IMR-90 (cell line): ENCODE measurements around the gene LDB2. TPM values are rescaled to one million over a fixed set of nuclear protein-coding genes. Genes with fewer than 3 reads are reported as not detected.

Source experiments
- ATAC-seq: fragments of 200-7000 bp; cut with Tn5 transposase; 2 replicates; pipeline ENCODE4 v1.9.1; 2020; ENCODE audit warnings: low read depth, mild to moderate bottlenecking, moderate library complexity
- BruUV-seq: library from RNA; stranded (reverse); fragments of 400-500 nt; replicated peaks from 2 replicates; lab custom pipeline; 2021; lab: Mats Ljungman, UMichigan
- CTCF ChIA-PET: fragments of 300-600 bp; formaldehyde crosslinking; extraction: SDS; loops from one replicate; lab custom pipeline; 2021; ENCODE audit warnings: antibody characterized with exemption; lab: Yijun Ruan, JAX
- POLR2A ChIA-PET: fragments of 300-600 bp; sonication (Branson Sonifier 250); formaldehyde crosslinking; loops from one replicate; lab custom pipeline; 2022; ENCODE audit warnings: antibody characterized with exemption; ENCODE audit not compliant: unreplicated experiment; lab: Charles Lee
- DNase-seq: peaks from one replicate; pipeline ENCODE4 v3.0.0; 2013
- H2AFZ ChIP-seq: replicated peaks from 2 replicates; pipeline ENCODE3; 2013; ENCODE audit warnings: low read length, mild to moderate bottlenecking; ENCODE audit not compliant: poor library complexity
- H2AK5ac ChIP-seq: 2 replicates; pipeline ENCODE4 v1.6.1; 2013; ENCODE audit warnings: low read depth, low read length, inconsistent platforms
- H2AK9ac ChIP-seq: replicated peaks from 2 replicates; pipeline ENCODE3; 2013; ENCODE audit warnings: mild to moderate bottlenecking, low read depth, low read length, moderate library complexity; ENCODE audit not compliant: poor library complexity
- H2BK120ac ChIP-seq: 2 replicates; pipeline ENCODE4 v1.6.1; 2013; ENCODE audit warnings: low read depth, low read length, inconsistent platforms
- H2BK15ac ChIP-seq: 3 replicates; pipeline ENCODE4 v1.6.1; 2013; ENCODE audit warnings: low read depth, low read length, inconsistent platforms
- H2BK20ac ChIP-seq: 2 replicates; pipeline ENCODE4 v1.6.1; 2013; ENCODE audit warnings: low read depth, mild to moderate bottlenecking, inconsistent platforms, low read length, moderate library complexity
- H2BK5ac ChIP-seq: 2 replicates; pipeline ENCODE4 v1.6.1; 2013; ENCODE audit warnings: mild to moderate bottlenecking, low read depth, low read length, inconsistent platforms; ENCODE audit not compliant: poor library complexity, severe bottlenecking
- H3K14ac ChIP-seq: replicated peaks from 2 replicates; pipeline ENCODE4 v1.6.1; 2013; ENCODE audit warnings: low read depth, low read length, inconsistent platforms
- H3K18ac ChIP-seq: 2 replicates; pipeline ENCODE4 v1.6.1; 2013; ENCODE audit warnings: low read depth, low read length, control low read depth
- H3K23ac ChIP-seq: 2 replicates; pipeline ENCODE4 v1.6.1; 2013; ENCODE audit warnings: low read depth, low read length, inconsistent platforms
- H3K27ac ChIP-seq: 2 replicates; pipeline ENCODE4 v1.5.1; 2013; ENCODE audit warnings: mild to moderate bottlenecking, control low read depth, low read length; ENCODE audit not compliant: insufficient read depth
- H3K27me3 ChIP-seq: 2 replicates; pipeline ENCODE4 v1.6.1; 2013; ENCODE audit warnings: low read length; ENCODE audit not compliant: control insufficient read depth, insufficient read depth
- H3K36me3 ChIP-seq: 2 replicates; pipeline ENCODE4 v1.6.1; 2013; ENCODE audit warnings: low read length, mixed read lengths; ENCODE audit not compliant: control insufficient read depth, insufficient read depth
- H3K4ac ChIP-seq: 2 replicates; pipeline ENCODE4 v1.6.1; 2013; ENCODE audit warnings: low read depth, low read length, inconsistent platforms
- H3K4me1 ChIP-seq: 2 replicates; pipeline ENCODE4 v1.6.1; 2013; ENCODE audit warnings: low read length, mixed read lengths; ENCODE audit not compliant: control insufficient read depth, insufficient read depth
- H3K4me2 ChIP-seq: 2 replicates; pipeline ENCODE4 v1.6.1; 2013; ENCODE audit warnings: low read depth, mild to moderate bottlenecking, control low read depth, low read length, moderate library complexity
- H3K4me3 ChIP-seq: 2 replicates; pipeline ENCODE4 v1.5.1; 2013; ENCODE audit warnings: low read depth, mild to moderate bottlenecking, control low read depth, low read length, moderate library complexity; ENCODE audit not compliant: insufficient read depth
- H3K56ac ChIP-seq: 2 replicates; pipeline ENCODE4 v1.6.1; 2013; ENCODE audit warnings: low read length, inconsistent platforms; ENCODE audit not compliant: insufficient read depth; ENCODE audit errors: extremely low read depth
- H3K79me1 ChIP-seq, 2 experiments: 2 replicates each; pipeline ENCODE4 v1.6.1; 2013; ENCODE audit warnings: low read length in 2 of 2, inconsistent platforms in 1 of 2, low read depth in 1 of 2
- H3K9ac ChIP-seq: 2 replicates; pipeline ENCODE4 v1.6.1; 2013; ENCODE audit warnings: low read depth, low read length, control low read depth
- H3K9me1 ChIP-seq: 2 replicates; pipeline ENCODE4 v1.6.1; 2013; ENCODE audit warnings: low read length, inconsistent platforms; ENCODE audit not compliant: insufficient read depth
- H3K9me3 ChIP-seq: 2 replicates; pipeline ENCODE4 v1.6.1; 2013; ENCODE audit warnings: low read length; ENCODE audit not compliant: control insufficient read depth, insufficient read depth
- H4K20me1 ChIP-seq: 2 replicates; pipeline ENCODE4 v1.6.1; 2013; ENCODE audit warnings: low read length, inconsistent platforms; ENCODE audit not compliant: insufficient read depth
- H4K5ac ChIP-seq: 2 replicates; pipeline ENCODE4 v1.6.1; 2013; ENCODE audit warnings: mild to moderate bottlenecking, low read depth, low read length, control low read depth
- H4K8ac ChIP-seq, 2 experiments: 2 replicates each; pipeline ENCODE4 v1.6.1; 2013; ENCODE audit warnings: low read depth in 2 of 2, low read length in 2 of 2, control low read depth in 1 of 2, inconsistent platforms in 1 of 2
- H4K91ac ChIP-seq: 2 replicates; pipeline ENCODE4 v1.6.1; 2013; ENCODE audit warnings: low read depth, low read length, inconsistent platforms; ENCODE audit not compliant: insufficient read depth
- BHLHE40 ChIP-seq: fragments of 150-350 bp; IDR thresholded peaks from 2 replicates; pipeline ENCODE4 v1.6.1; 2016; ENCODE audit warnings: mild to moderate bottlenecking, low read depth, low read length
- CEBPB ChIP-seq: IDR thresholded peaks from 2 replicates; pipeline ENCODE4 v1.6.1; 2012; ENCODE audit warnings: low read depth, low read length, improper control_type of control experiment
- CHD1 ChIP-seq: IDR thresholded peaks from 2 replicates; pipeline ENCODE4 v1.6.1; 2012; ENCODE audit warnings: low read depth, low read length, improper control_type of control experiment
- CTCF ChIP-seq: conservative IDR thresholded peaks from 2 replicates; pipeline ENCODE4 v1.5.1; 2012; ENCODE audit warnings: mild to moderate bottlenecking, low read depth, low read length, improper control_type of control experiment
- ELK1 ChIP-seq: fragments of 150-350 bp; IDR thresholded peaks from 2 replicates; pipeline ENCODE4 v1.6.1; 2016; ENCODE audit warnings: low read depth, mild to moderate bottlenecking, low read length, moderate library complexity, borderline replicate concordance
- FOS ChIP-seq: fragments of 150-350 bp; IDR thresholded peaks from 2 replicates; pipeline ENCODE4 v1.6.1; 2016; ENCODE audit warnings: low read depth, low read length
- MAFK ChIP-seq: IDR thresholded peaks from 2 replicates; pipeline ENCODE4 v1.6.1; 2012; ENCODE audit warnings: low read depth, low read length, improper control_type of control experiment
- MAZ ChIP-seq: IDR thresholded peaks from 2 replicates; pipeline ENCODE4 v1.6.1; 2012; ENCODE audit warnings: low read depth, mild to moderate bottlenecking, low read length, improper control_type of control experiment, moderate library complexity, borderline replicate concordance
- MXI1 ChIP-seq: IDR thresholded peaks from 2 replicates; pipeline ENCODE4 v1.6.1; 2012; ENCODE audit warnings: low read depth, mild to moderate bottlenecking, low read length, moderate library complexity, borderline replicate concordance
- NFE2L2 ChIP-seq: fragments of 150-350 bp; IDR thresholded peaks from 2 replicates; pipeline ENCODE4 v1.6.1; 2016; ENCODE audit warnings: low read depth, mild to moderate bottlenecking, low read length
- POLR2A ChIP-seq: IDR thresholded peaks from 2 replicates; pipeline ENCODE4 v1.6.1; 2012; ENCODE audit warnings: mild to moderate bottlenecking, low read depth, low read length
- RAD21 ChIP-seq: IDR thresholded peaks from 2 replicates; pipeline ENCODE4 v1.6.1; 2012; ENCODE audit warnings: low read length, improper control_type of control experiment
- RCOR1 ChIP-seq: IDR thresholded peaks from 2 replicates; pipeline ENCODE4 v1.6.1; 2012; ENCODE audit warnings: mild to moderate bottlenecking, low read length, improper control_type of control experiment; ENCODE audit not compliant: insufficient replicate concordance
- RFX5 ChIP-seq: IDR thresholded peaks from 2 replicates; pipeline ENCODE4 v1.8.0; 2012; ENCODE audit warnings: low read depth, mild to moderate bottlenecking, low read length, moderate library complexity
- SMC3 ChIP-seq: fragments of 150-350 bp; IDR thresholded peaks from 2 replicates; pipeline ENCODE4 v1.6.1; 2016; ENCODE audit warnings: low read depth, mild to moderate bottlenecking, antibody characterized with exemption, low read length, moderate library complexity
- USF2 ChIP-seq: fragments of 150-350 bp; IDR thresholded peaks from 2 replicates; pipeline ENCODE4 v1.6.1; 2017; ENCODE audit warnings: mild to moderate bottlenecking, antibody characterized with exemption, low read length, low read depth
- WGBS, 2 experiments: methylation state at CpG; one replicate each; pipeline versions ENCODE4 v1.1.5 to v1.1.7; 2013; ENCODE audit warnings: missing lambda C conversion rate in 2 of 2; ENCODE audit not compliant: insufficient read length in 1 of 2; ENCODE audit errors: extremely low coverage in 2 of 2; 5-methylcytosine and 5-hydroxymethylcytosine counted together
- dilution Hi-C: fragments of 300-500 bp; cut with HindIII; formaldehyde crosslinking; loops from one replicate; pipeline ENCODE4 v1.14.3; 2018; ENCODE audit warnings: low sequenced_read_pairs; ENCODE audit not compliant: unreplicated experiment
- in situ Hi-C: fragments of 300-500 bp; cut with MboI; formaldehyde crosslinking; loops from 3 replicates; pipeline ENCODE4 v1.14.3; 2019; ENCODE audit warnings: low sequenced_read_pairs, inconsistent platforms, mixed read lengths
- intact Hi-C: fragments of 100-400 bp; cut with micrococcal nuclease; formaldehyde crosslinking; loops from 2 replicates; pipeline ENCODE4 v1.10.0; 2022
- polyA plus RNA-seq, 3 experiments: library from polyadenylated mRNA; depleted of rRNA; stranded (reverse); fragments of >200 nt; gene quantifications; 2 replicates each; pipeline ENCODE4 v1.2.3, GENCODE V29; 2012; ENCODE audit warnings: low replicate concordance in 1 of 3
- total RNA-seq: library from RNA; depleted of rRNA; stranded (reverse); fragments of >200 nt; gene quantifications from 2 replicates; pipeline ENCODE4 v1.2.3, GENCODE V29; 2012

Gene LDB2
- total and polyA plus RNA-seq, 2 of the 4 experiments (the other 2 are of a cell fraction) = 67.9 to 116 TPM

- ChIA-PET POLR2A (no interaction called here), CTCF (interaction anchor here (0.9 kb wide), 1 partner anchor 62 kb away, joined by 3 read pairs; no protein-coding TSS in a partner anchor)
- intact Hi-C loops = no loop called here
- Histone ChIP-seq H4K8ac (peak overlapping the region; percentile 9 to 70; a peak in 3 of 4 replicates), H3K23ac (peak overlapping the region; percentile 70), H2BK20ac (no peak overlapping the region), H3K9me1 (peaks cover 4% of the 10 kb centered on the region), H2BK120ac (no peak overlapping the region), H3K56ac (no peak overlapping the region), H4K91ac (no peak overlapping the region), H3K4ac (0 out of 2 replicates have a peak overlapping the region, but pooled peaks have one; percentile 19), H3K18ac (peak overlapping the region; percentile 5; the same call in 1 of the 2 replicates), H2AK9ac (no peak overlapping the region), H3K4me3 (no peak overlapping the region), H3K4me2 (no peak overlapping the region), H3K9me3 (no peaks in the 10 kb centered on the region), H3K27ac (no peak overlapping the region), H3K9ac (no peak overlapping the region), H2BK5ac (peak overlapping the region; percentile 8), H2AK5ac (no peak overlapping the region), H3K14ac (0 out of 2 replicates have a peak overlapping the region, but pooled peaks have one; percentile 24), H4K20me1 (no peaks in the 10 kb centered on the region), H3K4me1 (no peaks in the 10 kb centered on the region), H4K5ac (peak overlapping the region; percentile 5; the same call in 1 of the 2 replicates), H3K27me3 (no peaks in the 10 kb centered on the region), H2BK15ac (no peak overlapping the region), H3K79me1 (peaks cover 0 to 3% of the 10 kb centered on the region in 2 experiments; a peak in 2 of 4 replicates), H2AFZ (peak overlapping the region; percentile 44), H3K36me3 (no peaks in the 10 kb centered on the region)
- DNase-seq = no peak
- TF ChIP-seq CEBPB (no peak), RCOR1 (no peak), CTCF (no peak), USF2 (no peak), NFE2L2 (no peak), CHD1 (no peak), SMC3 (no peak), BHLHE40 (no peak), MXI1 (no peak), POLR2A (no peak), RAD21 (no peak), MAFK (no peak), RFX5 (no peak), MAZ (no peak), ELK1 (no peak), FOS (no peak)
- dilution Hi-C loops = no loop called here
- ATAC-seq = no peak
- in situ Hi-C loops = no loop called here
- 100% methylated on average over 1 of the region's 6 CpGs; no CpG with 5 or more reads in 1 of the 2 experiments for WGBS, 2 experiments
- BruUV-seq = no TSS peak
Measured at GRCh38 chr4:16820329-16820728, 78.1 kb downstream of the LDB2 start.
